HG03045 (cell line): Measurements from ENCODE around the gene GPX3.

Source experiments
- ATAC-seq: cut with Tn5 transposase; IDR thresholded peaks from one replicate; pipeline ENCODE4 v1.9.1; 2021; ENCODE audit warnings: mild to moderate bottlenecking, moderate library complexity; ENCODE audit not compliant: unreplicated experiment

The GPX3 gene

GRCh38 chr5:151031554-151031953 lies 11.2 kb downstream of the GPX3 start:
- no peak for ATAC-seq

DNA sequence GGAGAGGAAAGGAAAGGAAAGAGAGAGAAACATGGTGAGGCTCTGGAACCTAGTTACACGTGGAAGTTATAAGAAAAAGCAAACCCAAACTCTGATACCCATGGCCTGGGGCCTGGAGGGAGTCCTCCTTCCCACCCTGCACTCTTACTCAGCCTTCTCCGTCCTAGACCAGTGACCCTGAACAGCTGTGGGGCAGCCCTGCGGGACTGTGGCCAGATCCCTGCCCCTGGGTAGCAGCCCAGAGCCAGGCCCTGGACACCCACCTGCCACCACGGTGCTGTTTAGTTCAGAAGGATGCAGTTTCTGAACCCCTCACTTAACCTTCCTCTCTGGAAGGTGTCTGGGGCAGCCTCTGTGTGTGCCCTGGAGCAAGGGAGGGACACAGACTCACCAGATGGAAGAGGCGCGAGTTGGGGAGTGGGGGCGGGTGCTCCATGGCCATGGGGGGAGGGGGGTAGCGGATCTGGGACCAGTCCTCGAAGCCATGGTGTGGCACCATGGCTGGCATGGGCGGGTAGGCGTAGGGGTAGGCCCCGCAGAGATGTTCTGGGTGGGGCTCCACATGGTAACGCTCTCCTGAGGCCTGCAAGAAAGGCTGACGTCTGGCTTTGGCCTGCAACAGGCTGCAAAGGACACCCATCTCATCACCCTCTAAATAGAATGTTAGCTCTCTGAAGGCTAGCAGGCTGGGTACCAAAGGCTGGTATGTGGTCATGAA lies 13.0 kb downstream of the GPX3 start:
- no peak for ATAC-seq

- ATAC-seq = no peak
These were observed 14.3 kb downstream of the GPX3 start for GRCh38 chr5:151034422-151035379.

GRCh38 chr5:151036556-151036955 lies 16.2 kb downstream of the GPX3 start:
- no peak for ATAC-seq

GRCh38 chr5:151037561-151038411 lies 17.4 kb downstream of the GPX3 start:
- ATAC-seq = no peak

DNA sequence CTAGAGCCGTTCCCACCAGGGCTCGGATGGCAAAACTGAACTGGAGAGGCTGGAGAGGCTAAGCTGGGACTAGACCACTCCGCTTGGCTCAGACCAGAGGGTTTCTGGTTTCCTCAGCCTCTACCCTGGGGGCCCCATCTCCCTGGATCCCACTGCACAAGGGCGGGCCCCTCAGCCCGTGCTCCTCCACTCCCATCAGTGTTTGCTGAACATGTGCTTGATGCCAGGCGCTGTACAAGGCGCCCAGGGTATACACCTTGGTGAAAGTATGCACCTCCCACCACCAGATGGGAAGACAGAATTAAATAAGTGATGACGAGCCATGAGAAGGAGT lies 18.0 kb downstream of the GPX3 start:
- ATAC-seq = no peak

GRCh38 chr5:151038801-151039238 lies 18.4 kb downstream of the GPX3 start:
- no peak for ATAC-seq

- ATAC-seq = no peak
These were observed 19.3 kb downstream of the GPX3 start for GRCh38 chr5:151039665-151040064.

GRCh38 chr5:151040211-151040747 lies 19.9 kb downstream of the GPX3 start:
- ATAC-seq = no peak

GRCh38 chr5:151041577-151042268 lies 21.3 kb downstream of the GPX3 start:
- ATAC-seq = no peak

DNA sequence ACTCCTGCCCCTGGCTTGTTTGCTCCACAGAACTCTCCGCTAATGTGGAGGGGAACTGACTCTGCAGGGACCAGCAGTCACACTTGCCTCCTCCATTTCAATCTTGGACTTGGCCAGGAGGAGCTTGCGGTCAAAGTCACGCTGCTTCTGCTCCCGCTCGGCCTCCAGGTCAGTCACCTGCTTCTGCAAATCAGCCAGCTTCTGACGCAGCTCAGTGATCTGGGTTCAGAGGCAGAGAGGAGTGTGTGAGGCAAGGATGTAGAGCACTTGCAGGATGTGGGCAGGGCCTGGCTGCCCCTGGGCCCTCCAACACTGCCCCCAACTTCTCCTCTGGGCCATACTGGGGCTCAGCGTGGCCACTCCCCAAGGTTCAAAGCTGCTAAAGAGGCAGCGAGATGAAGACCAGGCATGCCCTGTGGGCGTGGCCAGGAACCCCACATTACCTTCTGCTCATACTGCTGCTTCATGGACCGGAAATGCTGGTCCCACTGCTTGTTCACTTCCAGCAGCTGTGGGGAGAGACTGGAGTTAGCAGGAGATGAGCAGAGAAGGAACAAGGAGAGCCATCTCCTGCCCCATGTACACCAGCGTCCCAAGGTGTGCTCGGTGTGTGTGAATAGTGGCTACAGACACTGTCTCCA lies 22.2 kb downstream of the GPX3 start:
- ATAC-seq = no peak

GRCh38 chr5:151047814-151048425 lies 27.5 kb downstream of the GPX3 start:
- no peak for ATAC-seq

- ATAC-seq = no peak
These were observed 28.1 kb downstream of the GPX3 start for GRCh38 chr5:151048526-151048925.

DNA sequence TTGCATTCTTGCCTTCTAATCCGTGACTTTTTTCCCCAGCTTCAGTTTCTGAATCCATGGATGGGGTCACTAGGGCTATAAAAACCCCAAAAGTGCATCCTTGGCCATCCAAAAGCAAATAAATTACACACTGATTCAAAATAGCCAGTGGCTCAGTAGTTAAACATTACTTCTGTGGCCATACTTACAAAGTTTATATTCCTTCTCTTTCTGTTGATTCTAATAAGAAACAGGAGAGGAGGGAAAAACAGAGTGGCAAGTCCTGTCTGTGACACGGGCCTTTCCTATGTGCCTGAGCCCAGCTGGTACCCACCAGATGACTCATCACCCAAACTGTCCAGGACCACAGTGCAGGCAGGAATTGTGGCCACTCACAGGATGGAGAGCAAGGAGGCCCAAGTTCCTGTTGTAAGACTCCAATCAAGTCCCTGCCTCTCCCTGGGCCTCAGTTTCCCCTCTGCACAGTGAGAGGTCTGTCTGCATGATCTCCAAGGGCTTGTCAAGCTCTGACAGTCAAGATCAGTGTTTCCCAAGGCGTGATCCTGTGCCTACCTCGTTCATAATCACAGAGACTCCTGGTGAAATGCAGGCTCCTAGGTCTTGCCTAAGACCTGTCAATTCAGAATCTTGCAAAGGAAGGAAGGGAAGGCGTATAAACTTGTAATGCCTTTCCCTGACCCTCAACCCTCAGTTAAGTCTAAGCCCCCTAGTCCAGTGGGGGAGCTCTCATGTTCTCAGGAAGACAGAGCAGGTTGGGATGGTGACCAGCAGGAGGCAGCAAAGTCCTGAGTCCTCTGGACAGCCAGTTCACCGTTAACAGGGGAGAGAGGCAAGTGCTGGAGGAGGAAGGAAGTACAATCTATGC lies 30.9 kb downstream of the GPX3 start:
- peak; percentile 67 for ATAC-seq

GRCh38 chr5:151051931-151052608 lies 31.7 kb downstream of the GPX3 start:
- ATAC-seq = no peak

- ATAC-seq = no peak
These were observed 32.4 kb downstream of the GPX3 start for GRCh38 chr5:151052836-151053235.

DNA sequence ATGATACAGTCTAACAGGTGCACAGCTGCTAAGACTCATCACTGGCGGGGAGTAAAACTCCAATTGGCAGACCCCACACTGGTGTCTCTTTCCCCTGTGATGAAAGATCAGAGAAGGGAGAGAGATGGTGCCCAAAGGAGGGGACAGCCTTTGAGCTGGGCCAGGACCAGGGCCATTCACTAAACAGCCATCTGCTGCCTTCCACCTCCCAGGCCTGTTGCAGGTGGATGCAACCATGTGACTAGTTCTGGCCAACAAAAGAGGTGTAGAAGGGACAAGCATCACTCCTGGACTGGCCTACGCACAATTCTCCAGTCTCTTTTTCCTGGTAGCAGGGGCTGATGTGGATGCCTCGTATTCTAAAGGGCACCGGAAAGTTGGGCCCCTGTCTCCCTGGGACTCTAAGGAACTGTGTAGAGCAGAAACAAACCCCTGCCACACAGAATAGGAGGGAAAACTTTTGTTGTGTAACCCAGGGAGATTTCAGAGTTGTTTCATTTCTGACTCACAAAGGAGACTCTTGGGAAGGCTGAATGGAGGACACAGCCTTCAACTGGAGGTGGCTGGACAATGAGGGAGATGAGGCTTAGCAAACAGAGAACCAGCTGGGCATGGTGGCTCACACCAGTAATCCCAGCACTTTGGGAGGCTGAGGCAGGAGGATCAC lies 33.5 kb downstream of the GPX3 start:
- no peak for ATAC-seq
